ENCODE data around the gene AP1AR.
"Not testable (repeated sequence)": the region's sequence is repeated elsewhere in the genome, so short reads cannot be mapped to it uniquely, and the experiment has no call there.

GRCh38 chr4:112305477-112305876, 73.9 kb downstream of the AP1AR start:
- TF ChIP-seq CTCF, POLR2A (IDR thresholded peaks at IDR 0.05): not testable (repeated sequence)
